Nephron progenitor cell (in vitro differentiated cells): Measurements from ENCODE around the gene C16orf90.

Source experiments
- DNase-seq: peaks from one replicate; pipeline ENCODE4 v3.0.0; 2021
- H3K27ac Mint-ChIP-seq: 2 replicates; pipeline ENCODE4 v1.8.0; 2021; ENCODE audit warnings: mild to moderate bottlenecking, moderate library complexity, mixed read lengths
- H3K27me3 Mint-ChIP-seq: 2 replicates; pipeline ENCODE4 v1.8.0; 2021; ENCODE audit warnings: mild to moderate bottlenecking, low read depth, mixed read lengths; ENCODE audit not compliant: poor library complexity
- H3K36me3 Mint-ChIP-seq: 2 replicates; pipeline ENCODE4 v1.8.0; 2021; ENCODE audit warnings: low read depth, mixed read lengths
- H3K4me1 Mint-ChIP-seq: 2 replicates; pipeline ENCODE4 v1.8.0; 2021; ENCODE audit warnings: mixed read lengths
- H3K4me3 Mint-ChIP-seq: 2 replicates; pipeline ENCODE4 v1.8.0; 2021; ENCODE audit warnings: mild to moderate bottlenecking, moderate library complexity, mixed read lengths
- H3K9me3 Mint-ChIP-seq: 2 replicates; pipeline ENCODE4 v1.8.0; 2021; ENCODE audit warnings: mild to moderate bottlenecking, moderate library complexity, mixed read lengths
- CTCF ChIP-seq: fragments of 200-600 bp; sonication (generic); IDR thresholded peaks from 2 replicates; pipeline ENCODE4 v1.5.0; 2021; ENCODE audit warnings: antibody characterized with exemption

The C16orf90 gene

GRCh38 chr16:3457434-3458252, 37.6 kb downstream of the C16orf90 start:
- peaks cover 6% of the 10 kb centered on the region for H3K27me3 Mint-ChIP-seq
- H3K36me3 Mint-ChIP-seq = no peaks in the 10 kb centered on the region
- H3K4me3 Mint-ChIP-seq = peak overlapping the region; percentile 78
- no peaks in the 10 kb centered on the region for H3K9me3 Mint-ChIP-seq
- no peak overlapping the region for H3K27ac Mint-ChIP-seq
- peak; percentile 93 for DNase-seq
- TF ChIP-seq CTCF = peak; percentile 37
- peaks cover 51% of the 10 kb centered on the region for H3K4me1 Mint-ChIP-seq

GRCh38 chr16:3454631-3455147, 40.6 kb downstream of the C16orf90 start:
- Mint-ChIP-seq H3K4me3 (no peak overlapping the region), H3K27ac (no peak overlapping the region), H3K9me3 (peaks cover 6% of the 10 kb centered on the region), H3K27me3 (peaks cover 9% of the 10 kb centered on the region), H3K4me1 (peaks cover 23% of the 10 kb centered on the region), H3K36me3 (peaks cover 17% of the 10 kb centered on the region)
- DNase-seq = no peak
- no peak for TF ChIP-seq CTCF

GRCh38 chr16:3454093-3454492, 41.2 kb downstream of the C16orf90 start:
- no peak for DNase-seq
- Mint-ChIP-seq H3K27ac (no peak overlapping the region), H3K4me3 (no peak overlapping the region), H3K27me3 (peaks cover 10% of the 10 kb centered on the region), H3K36me3 (peaks cover 21% of the 10 kb centered on the region), H3K4me1 (peaks cover 17% of the 10 kb centered on the region), H3K9me3 (peaks cover 8% of the 10 kb centered on the region)
- no peak for TF ChIP-seq CTCF

GRCh38 chr16:3444032-3444388, 51.3 kb downstream of the C16orf90 start:
- Mint-ChIP-seq H3K27ac (peak overlapping the region; percentile 97), H3K4me1 (peaks cover 11% of the 10 kb centered on the region), H3K4me3 (peak overlapping the region; percentile 95), H3K9me3 (peaks cover 79% of the 10 kb centered on the region), H3K27me3 (peaks cover 2% of the 10 kb centered on the region), H3K36me3 (peaks cover 78% of the 10 kb centered on the region)
- TF ChIP-seq CTCF = no peak
- DNase-seq = no peak
